Prostate gland (tissue), 2 donors: ENCODE measurements around the gene ALOX5AP.

Experiments used
- CTCF ChIP-seq, 4 experiments: fragments of 200-600 bp in 2 of 4; fragments of 450-650 bp in 2 of 4; sonication (generic) in 2 of 4; IDR thresholded peaks; 1 replicate in 3 of 4; 2 replicates in 1 of 4; pipeline ENCODE4 v1.5.1; 2016 to 2019; ENCODE audit warnings: antibody characterized with exemption in 4 of 4, mild to moderate bottlenecking in 2 of 4, moderate library complexity in 2 of 4
- POLR2A ChIP-seq: fragments of 450-650 bp; IDR thresholded peaks from one replicate; pipeline ENCODE4 v1.6.1; 2016; ENCODE audit warnings: antibody characterized with exemption, mild to moderate bottlenecking
- POLR2AphosphoS5 ChIP-seq: sonication (generic); formaldehyde crosslinking; IDR thresholded peaks from one replicate; pipeline ENCODE4 v1.6.1; 2017; ENCODE audit warnings: antibody characterized with exemption

DNA sequence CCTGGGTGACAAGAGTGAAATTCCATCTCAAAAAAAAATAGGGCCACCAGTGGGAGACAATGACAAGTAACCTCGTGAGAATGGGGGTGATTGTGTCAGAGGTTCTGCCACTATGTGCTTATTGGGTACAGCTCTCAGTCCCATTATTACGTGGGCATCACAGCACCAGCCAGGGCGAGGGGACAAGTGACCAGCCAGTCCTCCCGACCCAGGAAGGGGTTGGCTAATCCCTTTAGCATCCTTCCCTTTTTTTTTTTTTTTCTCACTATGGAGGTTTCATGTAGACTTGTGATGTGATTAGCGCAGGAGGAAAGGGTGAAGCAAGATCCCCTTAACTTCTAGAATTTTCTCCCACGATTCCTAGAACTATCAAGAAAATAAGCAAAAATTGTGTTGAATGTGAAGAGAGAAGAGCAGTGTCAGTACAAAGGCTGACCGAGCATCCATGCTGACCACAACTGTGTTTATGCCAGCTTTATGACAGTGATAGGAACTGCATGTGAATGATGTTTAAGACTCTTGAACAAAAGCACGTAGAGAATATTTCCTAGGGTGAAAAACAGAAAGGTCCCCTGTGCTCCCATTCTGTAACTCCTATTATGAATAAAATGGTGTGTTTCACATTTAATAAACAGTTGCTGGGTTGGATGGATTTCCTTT, 50.0 kb downstream of the ALOX5AP start:
- no peak for TF ChIP-seq CTCF (IDR thresholded peaks at IDR 0.05)
- TF ChIP-seq POLR2A, result no peak
- no peak for TF ChIP-seq POLR2AphosphoS5
